ENCODE data around the gene DAP. TPM values are rescaled to one million over a fixed set of nuclear protein-coding genes. Genes with fewer than 3 reads are reported as not detected.

Gene DAP
- total RNA-seq, 4 donors from 2014 or later: 66.1 to 130 (median 106) TPM

- peaks cover 0 to 5% of the 10 kb centered on the region in 2 donors for H3K36me3 ChIP-seq
- intact Hi-C loops (cut with DNase I): no loop called here
- TF ChIP-seq, protein P1, sequence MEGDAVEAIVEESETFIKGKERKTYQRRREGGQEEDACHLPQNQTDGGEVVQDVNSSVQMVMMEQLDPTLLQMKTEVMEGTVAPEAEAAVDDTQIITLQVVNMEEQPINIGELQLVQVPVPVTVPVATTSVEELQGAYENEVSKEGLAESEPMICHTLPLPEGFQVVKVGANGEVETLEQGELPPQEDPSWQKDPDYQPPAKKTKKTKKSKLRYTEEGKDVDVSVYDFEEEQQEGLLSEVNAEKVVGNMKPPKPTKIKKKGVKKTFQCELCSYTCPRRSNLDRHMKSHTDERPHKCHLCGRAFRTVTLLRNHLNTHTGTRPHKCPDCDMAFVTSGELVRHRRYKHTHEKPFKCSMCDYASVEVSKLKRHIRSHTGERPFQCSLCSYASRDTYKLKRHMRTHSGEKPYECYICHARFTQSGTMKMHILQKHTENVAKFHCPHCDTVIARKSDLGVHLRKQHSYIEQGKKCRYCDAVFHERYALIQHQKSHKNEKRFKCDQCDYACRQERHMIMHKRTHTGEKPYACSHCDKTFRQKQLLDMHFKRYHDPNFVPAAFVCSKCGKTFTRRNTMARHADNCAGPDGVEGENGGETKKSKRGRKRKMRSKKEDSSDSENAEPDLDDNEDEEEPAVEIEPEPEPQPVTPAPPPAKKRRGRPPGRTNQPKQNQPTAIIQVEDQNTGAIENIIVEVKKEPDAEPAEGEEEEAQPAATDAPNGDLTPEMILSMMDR (IDR thresholded peaks at IDR 0.05): no peak
- no peak for TF ChIP-seq POLR2A (IDR thresholded peaks at IDR 0.05)
- WGBS, 2 donors: 87 to 90% methylated on average over 9 of the region's 9 CpGs
- H3K4me3 ChIP-seq (replicated peaks in 1 of 3): no peak overlapping the region
- DNase-seq: no peak
- no peak overlapping the region for H3K27ac ChIP-seq
- H3K27me3 ChIP-seq: no peaks in the 10 kb centered on the region
- no peaks in the 10 kb centered on the region for H3K9me3 ChIP-seq
- H3K4me1 ChIP-seq: no peaks in the 10 kb centered on the region
These were observed 45.3 kb downstream of the DAP start for GRCh38 chr5:10715605-10716290.

DNA sequence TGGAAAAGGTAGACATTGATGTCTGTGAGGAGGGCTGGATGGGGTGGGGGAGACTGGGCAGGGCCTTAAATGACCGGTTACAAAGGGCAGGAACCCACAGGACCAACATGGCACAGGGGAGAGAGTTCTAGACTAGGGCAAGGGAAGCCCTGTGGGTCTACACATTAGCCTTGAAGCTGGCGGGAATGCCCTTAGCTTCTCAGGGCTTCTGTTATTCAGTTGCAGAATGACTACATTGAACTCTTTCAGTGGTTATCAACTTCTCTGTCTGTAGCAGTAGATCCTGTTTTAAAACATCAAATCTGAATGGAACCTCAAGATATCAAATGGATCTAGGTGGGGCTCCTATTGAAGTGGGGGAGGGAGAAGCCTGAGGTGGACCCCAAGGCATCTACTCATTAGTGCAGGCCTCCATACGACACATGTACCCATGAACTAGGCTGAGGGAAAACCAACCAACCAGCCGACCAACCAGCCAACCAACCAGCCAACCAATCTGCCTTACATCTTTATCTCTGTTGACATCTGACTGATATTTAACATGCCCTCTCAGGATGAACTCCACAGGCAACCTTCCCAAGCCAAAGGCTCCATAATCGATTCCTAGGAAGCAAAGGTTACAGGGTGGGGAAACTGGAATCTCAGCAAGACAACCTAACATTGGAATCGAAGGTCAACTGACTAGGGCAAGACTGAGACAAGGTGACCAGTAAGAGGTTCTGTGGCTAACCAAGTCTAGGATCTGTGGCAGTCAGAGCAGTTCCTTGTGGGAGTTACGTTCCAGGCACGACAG, 48.3 kb downstream of the DAP start:
- no peak for TF ChIP-seq POLR2A (IDR thresholded peaks at IDR 0.05)
- Histone ChIP-seq H3K4me3 (replicated peaks in 1 of 3) (no peak overlapping the region), H3K27me3 (no peaks in the 10 kb centered on the region), H3K36me3 (peaks cover 0 to 5% of the 10 kb centered on the region in 2 donors), H3K27ac (no peak overlapping the region), H3K4me1 (no peaks in the 10 kb centered on the region), H3K9me3 (no peaks in the 10 kb centered on the region)
- intact Hi-C loops (cut with DNase I): no loop called here
- WGBS, 2 donors: 93 to 97% methylated on average over 8 of the region's 8 CpGs
- no peak for DNase-seq

- H3K4me3 ChIP-seq (replicated peaks in 1 of 3): no peak overlapping the region
- intact Hi-C loops (cut with DNase I): no loop called here
- H3K36me3 ChIP-seq: peaks cover 0 to 5% of the 10 kb centered on the region in 2 donors
- no peaks in the 10 kb centered on the region for H3K27me3 ChIP-seq
- no peak for DNase-seq
- WGBS, 2 donors: 93 to 94% methylated on average over 6 of the region's 6 CpGs
- H3K4me1 ChIP-seq: no peaks in the 10 kb centered on the region
- H3K27ac ChIP-seq: no peak overlapping the region
- no peaks in the 10 kb centered on the region for H3K9me3 ChIP-seq
- TF ChIP-seq, protein P1 (IDR thresholded peaks at IDR 0.05): no peak
- no peak for TF ChIP-seq POLR2A (IDR thresholded peaks at IDR 0.05)
These were observed 49.5 kb downstream of the DAP start for GRCh38 chr5:10711562-10711961.

DNA sequence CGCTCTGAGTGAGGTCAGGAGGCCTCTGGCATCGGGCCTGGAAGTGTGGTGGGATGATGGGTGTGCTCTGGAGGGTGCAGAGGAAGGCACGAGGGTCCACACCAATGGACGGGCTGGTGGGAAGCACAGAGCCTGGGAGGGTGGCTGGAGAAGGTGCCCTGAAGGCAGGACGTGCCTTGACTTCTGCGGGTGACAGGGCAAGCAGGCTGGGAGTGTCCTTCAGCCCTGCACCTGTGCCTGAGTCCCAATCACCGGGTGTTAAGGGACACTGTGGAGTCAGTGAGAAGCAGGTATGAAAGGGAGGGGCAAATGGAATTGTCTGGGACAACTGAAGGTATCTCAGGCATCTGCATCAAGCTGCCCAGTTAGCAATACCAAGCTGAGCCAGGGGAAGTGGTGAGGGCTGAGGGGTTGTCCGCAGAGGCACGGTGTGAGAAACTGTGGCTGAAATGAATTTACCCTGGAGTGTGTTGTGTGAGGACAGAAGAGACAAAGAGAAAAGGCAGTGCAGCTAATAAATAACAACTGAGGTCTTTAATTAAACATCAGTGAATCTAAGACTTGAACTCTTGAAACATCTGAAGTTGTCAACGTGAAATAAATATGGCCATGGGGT, 50.4 kb downstream of the DAP start:
- Histone ChIP-seq H3K4me1 (no peaks in the 10 kb centered on the region), H3K27ac (no peak overlapping the region), H3K36me3 (peaks cover 0 to 5% of the 10 kb centered on the region in 2 donors), H3K4me3 (replicated peaks in 1 of 3) (no peak overlapping the region), H3K27me3 (no peaks in the 10 kb centered on the region), H3K9me3 (no peaks in the 10 kb centered on the region)
- no peak for TF ChIP-seq POLR2A (IDR thresholded peaks at IDR 0.05)
- TF ChIP-seq, protein P1 (IDR thresholded peaks at IDR 0.05): no peak
- 89 to 94% methylated on average over 10 of the region's 10 CpGs for whole genome bisulfite sequencing, 2 donors
- intact Hi-C loops (cut with DNase I): no loop called here
- DNase-seq: no peak

DNA sequence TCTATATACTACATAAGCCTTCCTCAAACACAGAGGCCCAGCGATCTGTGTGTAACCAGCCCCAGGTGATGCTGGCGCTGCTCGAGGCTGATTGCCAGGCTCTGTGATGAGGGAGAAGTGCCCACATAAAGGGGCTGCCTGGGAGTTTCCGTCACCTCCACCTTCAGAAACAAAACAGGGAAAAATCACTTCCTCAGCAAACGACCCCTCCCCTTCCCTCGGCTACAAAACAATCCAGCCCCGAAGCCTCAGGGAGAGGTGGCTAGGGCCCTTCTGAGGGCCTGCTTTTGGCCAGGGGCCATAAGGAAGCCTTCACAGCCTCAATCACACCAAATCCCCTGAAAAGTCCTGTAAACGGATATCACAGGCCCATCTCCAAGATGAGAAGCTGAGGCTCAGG, 51.1 kb downstream of the DAP start:
- Histone ChIP-seq H3K27ac (peak overlapping the region in 1 of 3 donors; percentile 7), H3K9me3 (no peaks in the 10 kb centered on the region), H3K4me3 (replicated peaks in 1 of 3) (no peak overlapping the region), H3K27me3 (no peaks in the 10 kb centered on the region), H3K4me1 (peaks cover under 1 to 1% of the 10 kb centered on the region in 2 donors), H3K36me3 (no peaks in the 10 kb centered on the region)
- WGBS, 2 donors: 71 to 83% methylated on average over 8 of the region's 8 CpGs
- TF ChIP-seq, protein P1 (IDR thresholded peaks at IDR 0.05): no peak
- TF ChIP-seq POLR2A (IDR thresholded peaks at IDR 0.05): no peak
- no peak for DNase-seq
- intact Hi-C loops (cut with DNase I): no loop called here

Data from thyroid gland (tissue), 4 donors.